HEK293 (cell line): ENCODE results near the gene SLC40A1.

Source experiments
- CTCF ChIA-PET: fragments of 350-600 bp; formaldehyde crosslinking; extraction: SDS; loops from one replicate; lab custom pipeline; 2021; ENCODE audit warnings: antibody characterized with exemption; lab: Yijun Ruan, JAX
- POLR2A ChIA-PET: fragments of 300-600 bp; formaldehyde crosslinking; extraction: SDS; loops from one replicate; lab custom pipeline; 2020; ENCODE audit warnings: antibody characterized with exemption, inconsistent platforms; lab: Yijun Ruan, JAX
- H3K27ac ChIP-seq: fragments of 200-500 bp; sonication (Bioruptor generic); 2 replicates; pipeline ENCODE4 v1.5.1; 2014; ENCODE audit warnings: low read depth, low read length, control low read depth, inconsistent platforms; ENCODE audit errors: extremely low read depth
- H3K36me3 ChIP-seq, 2 experiments: fragments of 200-500 bp in 1 of 2; sonication (Bioruptor generic) in 1 of 2; 1 replicate in 1 of 2; 2 replicates in 1 of 2; pipeline ENCODE4 v1.5.1; 2014 to 2017; ENCODE audit warnings: inconsistent platforms in 2 of 2, low read length in 2 of 2; ENCODE audit not compliant: control insufficient read depth in 2 of 2, insufficient read depth in 1 of 2
- H3K4me1 ChIP-seq: fragments of 200-500 bp; sonication (Bioruptor generic); 2 replicates; pipeline ENCODE4 v1.5.1; 2014; ENCODE audit warnings: mild to moderate bottlenecking, low read length, inconsistent platforms; ENCODE audit not compliant: control insufficient read depth, insufficient read depth
- H3K4me3 ChIP-seq: 2 replicates; pipeline ENCODE4 v1.5.1; 2011; ENCODE audit warnings: low read depth, mild to moderate bottlenecking, control low read depth, low read length, moderate library complexity
- H3K9me3 ChIP-seq: fragments of 200-500 bp; sonication (Bioruptor generic); 2 replicates; pipeline ENCODE4 v1.5.1; 2014; ENCODE audit warnings: low read depth, low read length, inconsistent platforms; ENCODE audit not compliant: control insufficient read depth, insufficient read depth
- CTCF ChIP-seq: fragments of 450-650 bp; formaldehyde crosslinking; IDR thresholded peaks from 2 replicates; pipeline ENCODE4 v1.5.1; 2016; ENCODE audit warnings: missing biosample characterization, missing genetic modification characterization
- IKZF3 ChIP-seq: fragments of 450-650 bp; IDR thresholded peaks from 2 replicates; pipeline ENCODE4 v1.5.0; 2018; ENCODE audit warnings: missing biosample characterization, mild to moderate bottlenecking, missing genetic modification characterization, moderate library complexity
- PRDM10 ChIP-seq: fragments of 450-650 bp; formaldehyde crosslinking; IDR thresholded peaks from 2 replicates; pipeline ENCODE4 v1.5.1; 2016; ENCODE audit warnings: missing biosample characterization, missing genetic modification characterization
- TSHZ1 ChIP-seq: fragments of 450-650 bp; formaldehyde crosslinking; IDR thresholded peaks from 2 replicates; pipeline ENCODE4 v1.5.1; 2016; ENCODE audit warnings: missing biosample characterization, missing genetic modification characterization, borderline replicate concordance
- ZNF146 ChIP-seq: fragments of 450-650 bp; formaldehyde crosslinking; IDR thresholded peaks from 2 replicates; pipeline ENCODE4 v1.5.1; 2016; ENCODE audit warnings: missing biosample characterization, missing genetic modification characterization
- ZNF2 ChIP-seq: fragments of 450-650 bp; formaldehyde crosslinking; IDR thresholded peaks from 2 replicates; pipeline ENCODE4 v1.5.1; 2016; ENCODE audit warnings: missing biosample characterization, missing genetic modification characterization
- ZNF202 ChIP-seq: fragments of 450-650 bp; formaldehyde crosslinking; IDR thresholded peaks from 2 replicates; pipeline ENCODE4 v1.5.1; 2016; ENCODE audit warnings: missing biosample characterization, missing genetic modification characterization, borderline replicate concordance
- ZNF23 ChIP-seq: fragments of 450-650 bp; formaldehyde crosslinking; IDR thresholded peaks from 2 replicates; pipeline ENCODE4 v1.5.1; 2016; ENCODE audit warnings: missing biosample characterization, missing genetic modification characterization, borderline replicate concordance
- ZNF510 ChIP-seq: fragments of 450-650 bp; formaldehyde crosslinking; IDR thresholded peaks from 2 replicates; pipeline ENCODE4 v1.5.1; 2018; ENCODE audit warnings: mild to moderate bottlenecking, missing genetic modification characterization, missing biosample characterization; ENCODE audit not compliant: insufficient replicate concordance
- ZNF560 ChIP-seq: fragments of 450-650 bp; formaldehyde crosslinking; IDR thresholded peaks from 2 replicates; pipeline ENCODE4 v1.5.1; 2017; ENCODE audit warnings: missing biosample characterization, missing genetic modification characterization, borderline replicate concordance

The SLC40A1 gene

GRCh38 chr2:189629531-189630453, 49.2 kb upstream of the SLC40A1 start:
- TF ChIP-seq ZNF202 (tag by site-specific recombination) (no peak), PRDM10 (tag by site-specific recombination) (0 out of 2 replicates have a peak, but pooled peaks have one; percentile 9)
- TF ChIP-seq, all 188 proteins: peak for 1
- no peaks in the 10 kb centered on the region for H3K36me3 ChIP-seq
- 0 out of 2 replicates have a peak, but pooled peaks cover 3% of the 10 kb centered on the region for H3K4me1 ChIP-seq
- no peak overlapping the region for H3K27ac ChIP-seq
- no peak overlapping the region for H3K4me3 ChIP-seq
- CTCF ChIA-PET: interaction anchor here (0.8 to 1.0 kb wide), 2 partner anchors 9 to 28 kb away, joined by 3 read pairs; no protein-coding TSS in a partner anchor
- POLR2A ChIA-PET: interaction anchor here (1.8 kb wide), 1 partner anchor 49 kb away, joined by 6 read pairs; the partner anchor contains the start of gene SLC40A1
- no peaks in the 10 kb centered on the region for H3K9me3 ChIP-seq

- ChIA-PET POLR2A (interaction anchor here (1.8 kb wide), 1 partner anchor 49 kb away, joined by 6 read pairs; the partner anchor contains the start of gene SLC40A1), CTCF (interaction anchor here (0.5 to 1.0 kb wide), 4 partner anchors 9 to 76 kb away, joined by 3 read pairs; no protein-coding TSS in a partner anchor)
- Histone ChIP-seq H3K4me1 (0 out of 2 replicates have a peak, but pooled peaks cover 3% of the 10 kb centered on the region), H3K4me3 (no peak overlapping the region), H3K36me3 (no peaks in the 10 kb centered on the region), H3K27ac (no peak overlapping the region), H3K9me3 (no peaks in the 10 kb centered on the region)
- TF ChIP-seq ZNF146: no peak
- no peak for TF ChIP-seq ZNF2 (tag by site-specific recombination)
- TF ChIP-seq CTCF: peak; percentile 20; the same call in 1 of the 2 replicates
- no peak for TF ChIP-seq ZNF23 (tag by site-specific recombination)
- TF ChIP-seq PRDM10 (tag by site-specific recombination): 0 out of 2 replicates have a peak, but pooled peaks have one; percentile 12
- no peak for TF ChIP-seq IKZF3 (tag by site-specific recombination)
- TF ChIP-seq TSHZ1 (tag by site-specific recombination): no peak
- no peak for TF ChIP-seq ZNF510
- no peak for TF ChIP-seq ZNF560 (tag by site-specific recombination)
These were observed 48.4 kb upstream of the SLC40A1 start for GRCh38 chr2:189628817-189629530.
